Neural progenitor cell (in vitro differentiated cells): ENCODE results near the gene EDEM3.

Source experiments
- EZH2 ChIP-seq: fragments of 200-600 bp; sonication (generic); IDR thresholded peaks from 2 replicates; pipeline ENCODE4 v1.6.1; 2017; ENCODE audit warnings: antibody characterized with exemption, mild to moderate bottlenecking, moderate library complexity
- TF ChIP-seq, protein P1 (sequence below): fragments of 200-600 bp; sonication (generic); IDR thresholded peaks from 2 replicates; pipeline ENCODE4 v1.5.1; 2017; ENCODE audit warnings: antibody characterized with exemption, mild to moderate bottlenecking

DNA sequence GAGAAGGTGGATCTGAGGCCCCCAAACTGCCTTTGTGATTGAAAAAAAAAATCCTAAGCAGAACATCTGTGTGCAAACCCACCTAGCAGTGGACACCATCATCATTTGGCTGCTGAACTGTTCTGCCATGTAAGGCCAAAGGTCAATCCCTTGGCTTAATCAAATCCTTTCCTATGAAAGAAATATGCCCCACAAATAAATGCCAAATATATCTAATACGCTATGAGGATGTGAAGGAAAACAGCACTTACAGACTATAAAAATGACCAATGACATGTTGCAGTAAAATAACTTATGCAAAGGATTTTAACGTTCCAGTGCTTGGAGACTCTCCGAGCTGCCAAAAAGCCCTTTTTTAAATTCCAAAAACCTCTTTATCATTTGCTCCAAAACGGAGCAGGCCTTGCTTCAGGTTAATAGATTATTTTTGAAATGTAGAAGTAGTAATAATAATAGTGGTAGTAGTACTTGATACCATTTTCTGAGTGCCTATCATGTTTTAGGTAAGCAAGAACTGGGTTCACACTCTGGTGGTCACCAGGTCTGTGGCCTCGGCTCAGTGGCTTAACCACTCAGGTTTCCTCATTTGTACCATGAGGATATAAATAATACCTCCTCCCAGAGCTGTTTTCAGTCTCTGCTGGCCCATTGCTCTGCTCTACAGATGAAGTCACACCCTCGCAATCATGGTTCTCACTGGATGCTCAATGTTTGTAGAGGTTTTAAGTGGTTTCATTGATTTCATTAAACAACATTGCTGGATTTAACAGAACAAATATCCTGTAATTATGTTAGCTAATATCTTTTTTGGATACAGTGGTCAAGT is 47.9 kb upstream of the EDEM3 start:
- TF ChIP-seq, protein P1, sequence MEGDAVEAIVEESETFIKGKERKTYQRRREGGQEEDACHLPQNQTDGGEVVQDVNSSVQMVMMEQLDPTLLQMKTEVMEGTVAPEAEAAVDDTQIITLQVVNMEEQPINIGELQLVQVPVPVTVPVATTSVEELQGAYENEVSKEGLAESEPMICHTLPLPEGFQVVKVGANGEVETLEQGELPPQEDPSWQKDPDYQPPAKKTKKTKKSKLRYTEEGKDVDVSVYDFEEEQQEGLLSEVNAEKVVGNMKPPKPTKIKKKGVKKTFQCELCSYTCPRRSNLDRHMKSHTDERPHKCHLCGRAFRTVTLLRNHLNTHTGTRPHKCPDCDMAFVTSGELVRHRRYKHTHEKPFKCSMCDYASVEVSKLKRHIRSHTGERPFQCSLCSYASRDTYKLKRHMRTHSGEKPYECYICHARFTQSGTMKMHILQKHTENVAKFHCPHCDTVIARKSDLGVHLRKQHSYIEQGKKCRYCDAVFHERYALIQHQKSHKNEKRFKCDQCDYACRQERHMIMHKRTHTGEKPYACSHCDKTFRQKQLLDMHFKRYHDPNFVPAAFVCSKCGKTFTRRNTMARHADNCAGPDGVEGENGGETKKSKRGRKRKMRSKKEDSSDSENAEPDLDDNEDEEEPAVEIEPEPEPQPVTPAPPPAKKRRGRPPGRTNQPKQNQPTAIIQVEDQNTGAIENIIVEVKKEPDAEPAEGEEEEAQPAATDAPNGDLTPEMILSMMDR = no peak
- no peak for TF ChIP-seq EZH2
